IPS-11a (cell line): ENCODE data around the gene PLEKHF1.

Experiments used
- H3K4me3 ChIP-seq: one replicate; pipeline ENCODE4 v1.5.1; 2013; ENCODE audit warnings: low read depth, low read length, control low read depth

PLEKHF1 gene

GRCh38 chr19:29677001-29677817 lies 11.9 kb downstream of the PLEKHF1 start:
- H3K4me3 ChIP-seq: no peak overlapping the region

GRCh38 chr19:29678484-29679106 lies 13.3 kb downstream of the PLEKHF1 start:
- no peak overlapping the region for H3K4me3 ChIP-seq

GRCh38 chr19:29679598-29680210 lies 14.4 kb downstream of the PLEKHF1 start:
- H3K4me3 ChIP-seq: no peak overlapping the region

GRCh38 chr19:29680447-29680846 lies 15.2 kb downstream of the PLEKHF1 start:
- no peak overlapping the region for H3K4me3 ChIP-seq

GRCh38 chr19:29680937-29681336 lies 15.7 kb downstream of the PLEKHF1 start:
- no peak overlapping the region for H3K4me3 ChIP-seq

GRCh38 chr19:29681422-29682235 lies 16.4 kb downstream of the PLEKHF1 start:
- H3K4me3 ChIP-seq: no peak overlapping the region

- H3K4me3 ChIP-seq: no peak overlapping the region
Observed at GRCh38 chr19:29682236-29682895, 17.1 kb downstream of the PLEKHF1 start.

GRCh38 chr19:29683009-29683408 lies 17.7 kb downstream of the PLEKHF1 start:
- H3K4me3 ChIP-seq: no peak overlapping the region

- no peak overlapping the region for H3K4me3 ChIP-seq
Observed at GRCh38 chr19:29685326-29685725, 20.1 kb downstream of the PLEKHF1 start.

- no peak overlapping the region for H3K4me3 ChIP-seq
Observed at GRCh38 chr19:29686285-29686805, 21.1 kb downstream of the PLEKHF1 start.

GRCh38 chr19:29687244-29687896 lies 22.1 kb downstream of the PLEKHF1 start:
- H3K4me3 ChIP-seq: no peak overlapping the region

- no peak overlapping the region for H3K4me3 ChIP-seq
Observed at GRCh38 chr19:29687897-29688728, 22.9 kb downstream of the PLEKHF1 start.

- no peak overlapping the region for H3K4me3 ChIP-seq
Observed at GRCh38 chr19:29690842-29691241, 25.6 kb downstream of the PLEKHF1 start.

GRCh38 chr19:29694161-29694560 lies 28.9 kb downstream of the PLEKHF1 start:
- H3K4me3 ChIP-seq: no peak overlapping the region

- no peak overlapping the region for H3K4me3 ChIP-seq
Observed at GRCh38 chr19:29694669-29695627, 29.7 kb downstream of the PLEKHF1 start.

- H3K4me3 ChIP-seq: no peak overlapping the region
Observed at GRCh38 chr19:29695765-29696564, 30.7 kb downstream of the PLEKHF1 start.

- H3K4me3 ChIP-seq: no peak overlapping the region
Observed at GRCh38 chr19:29696565-29696846, 31.2 kb downstream of the PLEKHF1 start.
